Measurements from ENCODE around the gene PRKCB. TPM values are rescaled to one million over a fixed set of nuclear protein-coding genes. Genes with fewer than 3 reads are reported as not detected.

The PRKCB gene
- total and polyA plus RNA-seq, 12 donors = 0.30 to 8.8 (median 1.1) TPM

- peaks cover 0 to 4% (median 0%) of the 10 kb centered on the region in 9 donors for H3K4me1 ChIP-seq
- no peak overlapping the region for H3K4me3 ChIP-seq
- H3K27me3 ChIP-seq = peaks cover 0 to 29% (median 6%) of the 10 kb centered on the region in 7 donors
- DNase-seq (no peak), ATAC-seq (no peak)
- no peaks in the 10 kb centered on the region for H3K9me3 ChIP-seq
- TF ChIP-seq CTCF (IDR thresholded peaks at IDR 0.05) = no peak
- no peak overlapping the region for H3K27ac ChIP-seq
- intact Hi-C loops (cut with DNase I) = loop anchor here in 1 of 10 donors (10.0 kb wide), 1 partner anchor 65 kb away; no protein-coding TSS in a partner anchor
- no peaks in the 10 kb centered on the region for H3K36me3 ChIP-seq
- WGBS, 2 donors = 57 to 70% methylated on average over 6 of the region's 6 CpGs
Measured at GRCh38 chr16:23969468-23970297, 133.9 kb downstream of the PRKCB start.

- Histone ChIP-seq H3K36me3 (no peaks in the 10 kb centered on the region), H3K27me3 (peaks cover 0 to 7% (median 0%) of the 10 kb centered on the region in 7 donors), H3K27ac (no peak overlapping the region), H3K9me3 (no peaks in the 10 kb centered on the region), H3K4me1 (no peaks in the 10 kb centered on the region), H3K4me3 (no peak overlapping the region)
- intact Hi-C loops (cut with DNase I) = loop anchor here in 1 of 10 donors (10.0 kb wide), 1 partner anchor 61 kb away; no protein-coding TSS in a partner anchor
- TF ChIP-seq CTCF (IDR thresholded peaks at IDR 0.05) = no peak
- DNase-seq (no peak), ATAC-seq (no peak)
- WGBS, 2 donors = 22 to 25% methylated on average over 4 of the region's 4 CpGs
Measured at GRCh38 chr16:23974223-23974622, 138.4 kb downstream of the PRKCB start.

GRCh38 chr16:23975293-23975692, 139.5 kb downstream of the PRKCB start:
- intact Hi-C loops (cut with DNase I) = loop anchor here in 1 of 10 donors (10.0 kb wide), 1 partner anchor 60 kb away; no protein-coding TSS in a partner anchor
- Histone ChIP-seq H3K27ac (no peak overlapping the region), H3K27me3 (peaks cover 0 to 16% (median 6%) of the 10 kb centered on the region in 7 donors), H3K36me3 (no peaks in the 10 kb centered on the region), H3K4me3 (no peak overlapping the region), H3K9me3 (no peaks in the 10 kb centered on the region), H3K4me1 (no peaks in the 10 kb centered on the region)
- WGBS, 2 donors = 90% methylated on average over 5 of the region's 5 CpGs
- no peak for TF ChIP-seq CTCF (IDR thresholded peaks at IDR 0.05)
- ATAC-seq (no peak), DNase-seq (no peak)

GRCh38 chr16:23976091-23976490, 140.3 kb downstream of the PRKCB start:
- ATAC-seq (no peak), DNase-seq (no peak)
- Histone ChIP-seq H3K9me3 (no peaks in the 10 kb centered on the region), H3K4me3 (no peak overlapping the region), H3K27ac (no peak overlapping the region), H3K27me3 (peaks cover 0 to 21% (median under 1%) of the 10 kb centered on the region in 7 donors), H3K36me3 (no peaks in the 10 kb centered on the region), H3K4me1 (no peaks in the 10 kb centered on the region)
- 83% methylated on average over 5 of the region's 5 CpGs for WGBS, 2 donors
- no peak for TF ChIP-seq CTCF (IDR thresholded peaks at IDR 0.05)
- intact Hi-C loops (cut with DNase I) = loop anchor here in 1 of 10 donors (10.0 kb wide), 1 partner anchor 59 kb away; no protein-coding TSS in a partner anchor
